ENCODE results near the gene ADAM33.

- no peak for TF ChIP-seq POLR2AphosphoS5 (IDR thresholded peaks at IDR 0.05; ENCODE audit: low read depth)
- no peak for TF ChIP-seq JUNB (IDR thresholded peaks at IDR 0.05; ENCODE audit: unreplicated experiment)
- TF ChIP-seq, protein P1, sequence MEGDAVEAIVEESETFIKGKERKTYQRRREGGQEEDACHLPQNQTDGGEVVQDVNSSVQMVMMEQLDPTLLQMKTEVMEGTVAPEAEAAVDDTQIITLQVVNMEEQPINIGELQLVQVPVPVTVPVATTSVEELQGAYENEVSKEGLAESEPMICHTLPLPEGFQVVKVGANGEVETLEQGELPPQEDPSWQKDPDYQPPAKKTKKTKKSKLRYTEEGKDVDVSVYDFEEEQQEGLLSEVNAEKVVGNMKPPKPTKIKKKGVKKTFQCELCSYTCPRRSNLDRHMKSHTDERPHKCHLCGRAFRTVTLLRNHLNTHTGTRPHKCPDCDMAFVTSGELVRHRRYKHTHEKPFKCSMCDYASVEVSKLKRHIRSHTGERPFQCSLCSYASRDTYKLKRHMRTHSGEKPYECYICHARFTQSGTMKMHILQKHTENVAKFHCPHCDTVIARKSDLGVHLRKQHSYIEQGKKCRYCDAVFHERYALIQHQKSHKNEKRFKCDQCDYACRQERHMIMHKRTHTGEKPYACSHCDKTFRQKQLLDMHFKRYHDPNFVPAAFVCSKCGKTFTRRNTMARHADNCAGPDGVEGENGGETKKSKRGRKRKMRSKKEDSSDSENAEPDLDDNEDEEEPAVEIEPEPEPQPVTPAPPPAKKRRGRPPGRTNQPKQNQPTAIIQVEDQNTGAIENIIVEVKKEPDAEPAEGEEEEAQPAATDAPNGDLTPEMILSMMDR (conservative IDR thresholded peaks at IDR 0.05; ENCODE audit: low read depth in 2 of 2), result peak in 1 of 2 experiments; percentile 27; a peak in 1 of 4 replicates
- no peak for TF ChIP-seq EZH2 (IDR thresholded peaks at IDR 0.05; ENCODE audit: low read depth, unreplicated experiment)
- no peak for TF ChIP-seq EZH2phosphoT487 (IDR thresholded peaks at IDR 0.05; ENCODE audit: unreplicated experiment)
- no peak for TF ChIP-seq NANOG (IDR thresholded peaks at IDR 0.05; ENCODE audit: borderline replicate concordance)
- no peak for TF ChIP-seq ETS1 (IDR thresholded peaks at IDR 0.05)
- TF ChIP-seq CREB1 (CRISPR knock-in tag; IDR thresholded peaks at IDR 0.05; ENCODE audit: low read depth), result no peak
- TF ChIP-seq ZNF114 (CRISPR knock-in tag; IDR thresholded peaks at IDR 0.05), result no peak
- TF ChIP-seq, protein P2, sequence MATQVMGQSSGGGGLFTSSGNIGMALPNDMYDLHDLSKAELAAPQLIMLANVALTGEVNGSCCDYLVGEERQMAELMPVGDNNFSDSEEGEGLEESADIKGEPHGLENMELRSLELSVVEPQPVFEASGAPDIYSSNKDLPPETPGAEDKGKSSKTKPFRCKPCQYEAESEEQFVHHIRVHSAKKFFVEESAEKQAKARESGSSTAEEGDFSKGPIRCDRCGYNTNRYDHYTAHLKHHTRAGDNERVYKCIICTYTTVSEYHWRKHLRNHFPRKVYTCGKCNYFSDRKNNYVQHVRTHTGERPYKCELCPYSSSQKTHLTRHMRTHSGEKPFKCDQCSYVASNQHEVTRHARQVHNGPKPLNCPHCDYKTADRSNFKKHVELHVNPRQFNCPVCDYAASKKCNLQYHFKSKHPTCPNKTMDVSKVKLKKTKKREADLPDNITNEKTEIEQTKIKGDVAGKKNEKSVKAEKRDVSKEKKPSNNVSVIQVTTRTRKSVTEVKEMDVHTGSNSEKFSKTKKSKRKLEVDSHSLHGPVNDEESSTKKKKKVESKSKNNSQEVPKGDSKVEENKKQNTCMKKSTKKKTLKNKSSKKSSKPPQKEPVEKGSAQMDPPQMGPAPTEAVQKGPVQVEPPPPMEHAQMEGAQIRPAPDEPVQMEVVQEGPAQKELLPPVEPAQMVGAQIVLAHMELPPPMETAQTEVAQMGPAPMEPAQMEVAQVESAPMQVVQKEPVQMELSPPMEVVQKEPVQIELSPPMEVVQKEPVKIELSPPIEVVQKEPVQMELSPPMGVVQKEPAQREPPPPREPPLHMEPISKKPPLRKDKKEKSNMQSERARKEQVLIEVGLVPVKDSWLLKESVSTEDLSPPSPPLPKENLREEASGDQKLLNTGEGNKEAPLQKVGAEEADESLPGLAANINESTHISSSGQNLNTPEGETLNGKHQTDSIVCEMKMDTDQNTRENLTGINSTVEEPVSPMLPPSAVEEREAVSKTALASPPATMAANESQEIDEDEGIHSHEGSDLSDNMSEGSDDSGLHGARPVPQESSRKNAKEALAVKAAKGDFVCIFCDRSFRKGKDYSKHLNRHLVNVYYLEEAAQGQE (IDR thresholded peaks at IDR 0.05; ENCODE audit: unreplicated experiment), result no peak
- TF ChIP-seq STAT1 (IDR thresholded peaks at IDR 0.05; ENCODE audit: unreplicated experiment), result no peak
Measured at GRCh38 chr20:3669710-3670367, 12.0 kb downstream of the ADAM33 start.
